GM12872 (cell line): ENCODE data around the gene GABRA4.

Source experiments
- TF ChIP-seq, protein P1 (sequence below): IDR thresholded peaks from 3 replicates; pipeline ENCODE4 v1.5.1; 2011; ENCODE audit warnings: low read depth, mild to moderate bottlenecking, low read length, moderate library complexity; ENCODE audit not compliant: insufficient read depth

GABRA4 gene

DNA sequence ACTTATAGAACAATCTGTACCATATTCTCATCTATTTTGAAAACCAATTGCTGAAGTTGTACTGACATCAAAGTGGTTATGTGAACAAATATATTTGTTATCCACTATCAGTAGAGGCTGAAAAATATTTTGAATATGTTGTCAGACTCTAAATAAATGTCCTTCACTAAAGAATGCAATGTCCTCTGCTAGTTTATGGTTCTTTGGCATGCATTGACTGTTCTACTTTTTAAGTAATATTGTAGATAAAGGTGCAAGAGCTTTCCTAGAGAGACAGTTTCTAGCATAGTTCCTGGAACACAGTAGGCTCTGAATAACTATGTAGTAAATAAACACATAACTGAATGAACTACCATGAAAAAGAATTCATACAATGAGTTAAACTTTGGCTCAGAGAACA lies 66.2 kb downstream of the GABRA4 start:
- TF ChIP-seq, protein P1, sequence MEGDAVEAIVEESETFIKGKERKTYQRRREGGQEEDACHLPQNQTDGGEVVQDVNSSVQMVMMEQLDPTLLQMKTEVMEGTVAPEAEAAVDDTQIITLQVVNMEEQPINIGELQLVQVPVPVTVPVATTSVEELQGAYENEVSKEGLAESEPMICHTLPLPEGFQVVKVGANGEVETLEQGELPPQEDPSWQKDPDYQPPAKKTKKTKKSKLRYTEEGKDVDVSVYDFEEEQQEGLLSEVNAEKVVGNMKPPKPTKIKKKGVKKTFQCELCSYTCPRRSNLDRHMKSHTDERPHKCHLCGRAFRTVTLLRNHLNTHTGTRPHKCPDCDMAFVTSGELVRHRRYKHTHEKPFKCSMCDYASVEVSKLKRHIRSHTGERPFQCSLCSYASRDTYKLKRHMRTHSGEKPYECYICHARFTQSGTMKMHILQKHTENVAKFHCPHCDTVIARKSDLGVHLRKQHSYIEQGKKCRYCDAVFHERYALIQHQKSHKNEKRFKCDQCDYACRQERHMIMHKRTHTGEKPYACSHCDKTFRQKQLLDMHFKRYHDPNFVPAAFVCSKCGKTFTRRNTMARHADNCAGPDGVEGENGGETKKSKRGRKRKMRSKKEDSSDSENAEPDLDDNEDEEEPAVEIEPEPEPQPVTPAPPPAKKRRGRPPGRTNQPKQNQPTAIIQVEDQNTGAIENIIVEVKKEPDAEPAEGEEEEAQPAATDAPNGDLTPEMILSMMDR = no peak

DNA sequence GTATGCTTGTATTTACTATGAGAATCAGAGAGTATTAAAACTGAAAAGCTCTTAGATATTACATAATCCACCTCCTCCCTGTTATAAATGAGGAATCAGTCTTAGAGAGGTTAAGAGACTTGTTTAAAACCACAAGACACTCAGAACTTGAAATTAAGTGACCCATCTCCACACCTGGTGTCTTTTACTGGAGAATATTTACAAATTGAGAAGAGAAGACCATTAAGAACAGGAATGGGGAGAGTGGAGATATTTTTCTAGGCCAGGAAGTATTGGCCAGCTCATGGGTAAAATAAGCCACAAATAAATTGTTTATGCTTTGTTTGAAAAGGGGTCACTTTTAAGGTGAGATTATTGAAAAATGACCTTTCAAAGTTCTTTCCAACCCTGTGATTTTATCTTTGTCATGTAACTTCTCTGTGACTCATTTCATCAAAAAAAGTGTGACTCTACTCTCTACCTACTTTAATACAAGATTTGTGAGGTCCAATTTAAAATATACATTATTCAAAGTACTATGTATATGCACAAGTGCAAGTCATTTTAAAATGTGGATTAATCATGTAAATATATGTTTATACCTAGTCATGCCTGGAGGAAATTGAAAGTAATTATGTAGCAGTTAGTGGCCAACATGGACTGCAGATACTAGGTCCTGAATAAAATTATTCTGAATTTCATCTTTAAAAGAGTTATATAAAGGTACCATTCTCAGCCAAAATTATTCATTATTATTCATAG lies 68.4 kb downstream of the GABRA4 start:
- TF ChIP-seq, protein P1 = no peak

DNA sequence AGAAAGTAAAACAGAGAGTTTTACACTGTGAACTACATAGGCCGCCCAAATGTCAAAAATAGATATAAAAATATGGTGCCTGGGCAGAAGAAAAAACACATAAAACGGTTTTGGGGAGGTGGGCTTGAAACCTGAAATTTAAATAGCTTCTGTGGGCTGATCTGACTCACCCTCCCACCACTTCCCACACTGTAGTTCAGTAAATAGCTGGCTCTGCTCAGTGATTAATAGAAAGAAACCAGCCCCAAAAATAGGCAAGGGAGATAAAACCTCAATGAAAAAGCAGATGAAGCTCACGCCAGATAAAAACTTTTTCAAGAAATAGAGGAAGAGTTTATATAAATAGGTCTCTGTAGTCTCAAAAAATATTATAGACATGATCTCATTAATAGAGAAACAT lies 71.2 kb downstream of the GABRA4 start:
- TF ChIP-seq, protein P1 = no peak

DNA sequence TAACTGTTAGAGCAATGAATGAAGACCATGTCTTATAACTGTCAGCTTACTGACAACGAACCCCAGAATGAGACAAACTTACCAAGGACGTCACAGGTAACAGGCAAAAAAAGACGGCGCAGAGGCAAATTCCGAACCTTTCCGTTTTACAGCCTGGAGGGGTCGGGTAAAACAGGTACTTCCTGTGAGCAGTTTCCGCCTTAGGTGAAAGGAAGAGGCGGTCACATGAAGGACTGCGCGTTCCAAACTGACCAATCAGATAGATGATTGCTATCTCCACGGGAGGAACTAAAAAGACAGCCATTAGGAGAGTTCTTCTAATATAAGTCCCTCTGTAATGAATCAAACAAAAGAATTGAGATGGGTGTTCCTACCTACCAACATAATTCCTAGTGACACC lies 84.3 kb downstream of the GABRA4 start, which contains the start of gene COX7B2:
Gene COX7B2, minus strand, starts transcription at position 168 of the 400 bp plus-strand sequence. CDS start 174,053 bp downstream, outside the sequence.
- TF ChIP-seq, protein P1 = no peak

DNA sequence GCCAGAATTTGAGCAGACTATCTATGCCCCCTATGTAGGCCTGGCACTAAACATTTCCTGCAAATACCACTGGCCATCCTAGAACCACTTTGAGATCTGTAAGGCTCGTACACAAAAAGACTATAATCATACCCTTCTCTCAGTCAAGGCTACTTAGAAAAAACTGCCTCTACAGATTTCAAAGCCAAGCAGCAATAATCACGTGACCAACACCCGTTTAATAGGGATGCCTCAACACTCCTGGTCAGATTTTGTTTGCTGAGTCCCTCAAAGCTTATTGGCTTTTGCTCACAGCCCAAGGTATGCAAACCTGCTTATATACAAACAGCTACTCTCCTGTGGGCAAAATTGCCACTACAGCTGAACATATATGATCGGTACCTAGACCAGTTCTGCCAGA lies 85.2 kb downstream of the GABRA4 start:
- TF ChIP-seq, protein P1 = no peak

DNA sequence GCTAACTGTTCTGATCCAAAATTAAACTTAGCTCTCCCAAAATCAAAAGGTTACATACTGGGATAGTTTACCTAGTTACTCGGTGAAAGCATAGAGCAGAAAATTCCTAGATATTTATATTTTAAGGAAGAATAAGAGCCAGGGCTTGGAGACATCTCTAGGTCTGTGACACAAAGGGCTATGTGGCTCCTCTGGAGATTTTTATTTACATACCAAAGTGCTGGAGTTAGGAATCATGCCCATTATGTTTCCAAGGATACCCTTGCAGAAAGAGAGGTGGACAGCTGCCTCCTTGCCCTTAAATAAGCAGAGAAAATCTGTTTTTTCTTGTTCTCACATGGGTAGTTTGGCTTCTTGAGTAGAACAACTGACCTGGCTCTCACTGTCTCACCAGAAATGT lies 93.3 kb downstream of the GABRA4 start:
- TF ChIP-seq, protein P1 = no peak

DNA sequence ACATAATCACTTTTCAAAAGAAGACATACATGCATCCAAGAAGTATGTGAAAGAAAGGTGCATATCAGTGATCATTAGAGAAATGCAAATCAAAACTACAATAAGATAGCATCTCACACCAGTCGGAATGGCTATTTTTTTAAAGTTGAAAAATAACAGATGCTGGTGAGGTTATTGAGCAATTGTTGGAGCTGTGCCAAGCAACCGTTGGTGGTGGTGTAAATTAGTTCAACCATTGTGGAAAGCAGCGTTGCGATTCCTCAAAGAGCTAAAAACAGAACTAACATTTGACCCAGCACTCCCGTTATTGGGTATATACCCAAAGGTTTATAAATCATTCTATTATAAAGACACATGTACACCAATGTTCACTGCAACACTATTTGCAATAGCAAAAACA lies 98.6 kb downstream of the GABRA4 start:
- TF ChIP-seq, protein P1 = no peak
